Suprapubic skin (tissue), 4 donors: ENCODE measurements around the gene FAM222A. TPM values are rescaled to one million over a fixed set of nuclear protein-coding genes. Genes with fewer than 3 reads are reported as not detected.

Experiments used
- DNase-seq, 2 donors: peaks; one replicate each; pipeline ENCODE4 v3.0.0-alpha.2; 2019; ENCODE audit warnings: low spot score in 2 of 2
- H3K27ac ChIP-seq: fragments of 200-600 bp; sonication (generic); one replicate; pipeline ENCODE4 v1.5.1; 2019
- H3K27me3 ChIP-seq: fragments of 200-600 bp; sonication (generic); one replicate; pipeline ENCODE4 v1.5.1; 2019
- H3K36me3 ChIP-seq: fragments of 200-600 bp; sonication (generic); one replicate; pipeline ENCODE4 v1.5.1; 2019
- H3K4me1 ChIP-seq: fragments of 200-600 bp; sonication (generic); one replicate; pipeline ENCODE4 v1.5.1; 2019
- H3K4me3 ChIP-seq: fragments of 200-600 bp; sonication (generic); one replicate; pipeline ENCODE4 v1.5.1; 2019; ENCODE audit warnings: mild to moderate bottlenecking
- H3K9me3 ChIP-seq: fragments of 200-600 bp; sonication (generic); one replicate; pipeline ENCODE4 v1.5.1; 2019
- CTCF ChIP-seq, 2 donors: fragments of 200-600 bp in 1 of 2; fragments of 450-650 bp in 1 of 2; sonication (generic) in 1 of 2; IDR thresholded peaks; one replicate each; pipeline ENCODE4 v1.5.1; 2016 to 2019; ENCODE audit warnings: antibody characterized with exemption in 2 of 2, mild to moderate bottlenecking in 1 of 2, moderate library complexity in 1 of 2
- EP300 ChIP-seq: sonication (generic); formaldehyde crosslinking; IDR thresholded peaks from one replicate; pipeline ENCODE4 v1.6.1; 2017; ENCODE audit warnings: antibody characterized with exemption
- POLR2A ChIP-seq, 2 donors: fragments of 450-650 bp; IDR thresholded peaks; one replicate each; pipeline ENCODE4 v1.6.1; 2017; ENCODE audit warnings: antibody characterized with exemption in 2 of 2, mild to moderate bottlenecking in 2 of 2, moderate library complexity in 2 of 2
- POLR2AphosphoS5 ChIP-seq, 3 donors: sonication (generic); formaldehyde crosslinking; IDR thresholded peaks; one replicate each; pipeline ENCODE4 v1.6.1; 2017; ENCODE audit warnings: antibody characterized with exemption in 3 of 3
- WGBS: methylation state at CpG from one replicate; pipeline ENCODE4 v1.1.5; 2018; 5-methylcytosine and 5-hydroxymethylcytosine counted together
- total RNA-seq, 4 donors: library from RNA; depleted of rRNA; stranded (reverse); fragments of >200 nt; gene quantifications; one replicate each; pipeline ENCODE4 v1.1.0, GENCODE V29; 2016

FAM222A gene
- total RNA-seq, 4 donors from 2014 or later, result 3.9 to 8.5 (median 6.6) TPM

- no peaks in the 10 kb centered on the region for H3K4me1 ChIP-seq
- H3K9me3 ChIP-seq, result no peaks in the 10 kb centered on the region
- 89% methylated on average over 18 of the region's 19 CpGs for WGBS
- DNase-seq, result no peak
- H3K27ac ChIP-seq, result no peak overlapping the region
- no peaks in the 10 kb centered on the region for H3K27me3 ChIP-seq
- H3K36me3 ChIP-seq, result peaks cover 19% of the 10 kb centered on the region
- H3K4me3 ChIP-seq, result no peak overlapping the region
- TF ChIP-seq EP300 (no peak), POLR2A (IDR thresholded peaks at IDR 0.05) (no peak), POLR2AphosphoS5 (IDR thresholded peaks at IDR 0.05) (no peak), CTCF (IDR thresholded peaks at IDR 0.05) (no peak)
Measured at GRCh38 chr12:109797905-109798669, 84.5 kb downstream of the FAM222A start.

- no peak overlapping the region for H3K27ac ChIP-seq
- H3K27me3 ChIP-seq, result no peaks in the 10 kb centered on the region
- H3K4me3 ChIP-seq, result no peak overlapping the region
- H3K36me3 ChIP-seq, result peaks cover 19% of the 10 kb centered on the region
- no peak for DNase-seq
- H3K9me3 ChIP-seq, result no peaks in the 10 kb centered on the region
- no peaks in the 10 kb centered on the region for H3K4me1 ChIP-seq
- 87% methylated on average over 15 of the region's 20 CpGs for WGBS
- TF ChIP-seq POLR2AphosphoS5 (IDR thresholded peaks at IDR 0.05), result no peak
- no peak for TF ChIP-seq POLR2A (IDR thresholded peaks at IDR 0.05)
- TF ChIP-seq EP300, result no peak
- no peak for TF ChIP-seq CTCF (IDR thresholded peaks at IDR 0.05)
Measured at GRCh38 chr12:109798691-109799090, 85.1 kb downstream of the FAM222A start.

- Histone ChIP-seq H3K27ac (no peak overlapping the region), H3K4me3 (no peak overlapping the region), H3K9me3 (no peaks in the 10 kb centered on the region), H3K4me1 (peaks cover 4% of the 10 kb centered on the region), H3K36me3 (peaks cover 17% of the 10 kb centered on the region), H3K27me3 (no peaks in the 10 kb centered on the region)
- TF ChIP-seq POLR2AphosphoS5 (IDR thresholded peaks at IDR 0.05) (no peak), POLR2A (IDR thresholded peaks at IDR 0.05) (no peak), CTCF (IDR thresholded peaks at IDR 0.05) (no peak), EP300 (no peak)
- no peak for DNase-seq
- WGBS, result 97% methylated on average over 9 of the region's 13 CpGs
Measured at GRCh38 chr12:109800536-109800935, 86.9 kb downstream of the FAM222A start.

GRCh38 chr12:109802828-109803227, 89.2 kb downstream of the FAM222A start:
- Histone ChIP-seq H3K27me3 (no peaks in the 10 kb centered on the region), H3K4me3 (no peak overlapping the region), H3K4me1 (peaks cover 5% of the 10 kb centered on the region), H3K36me3 (peaks cover 17% of the 10 kb centered on the region), H3K9me3 (no peaks in the 10 kb centered on the region), H3K27ac (no peak overlapping the region)
- TF ChIP-seq POLR2A (IDR thresholded peaks at IDR 0.05) (no peak), POLR2AphosphoS5 (IDR thresholded peaks at IDR 0.05) (no peak)
- 94% methylated on average over 15 of the region's 15 CpGs for WGBS
- no peak for DNase-seq

- no peak overlapping the region for H3K4me3 ChIP-seq
- H3K9me3 ChIP-seq, result no peaks in the 10 kb centered on the region
- no peak for DNase-seq
- no peaks in the 10 kb centered on the region for H3K27me3 ChIP-seq
- 90% methylated on average over 3 of the region's 3 CpGs for WGBS
- peaks cover 12% of the 10 kb centered on the region for H3K36me3 ChIP-seq
- TF ChIP-seq EP300 (no peak), CTCF (IDR thresholded peaks at IDR 0.05) (no peak), POLR2A (IDR thresholded peaks at IDR 0.05) (no peak), POLR2AphosphoS5 (IDR thresholded peaks at IDR 0.05) (no peak)
- peaks cover 5% of the 10 kb centered on the region for H3K4me1 ChIP-seq
- no peak overlapping the region for H3K27ac ChIP-seq
Measured at GRCh38 chr12:109803678-109804077, 90.1 kb downstream of the FAM222A start.
